Jurkat, Clone E6-1 (cell line): ENCODE data around the gene VIPR2.

Source experiments
- DNase-seq: peaks from one replicate; pipeline ENCODE4 v3.0.0-alpha.2; 2011; ENCODE audit warnings: low read depth, low spot score
- H3K4me3 ChIP-seq: 2 replicates; pipeline ENCODE4 v1.5.1; 2011; ENCODE audit warnings: mild to moderate bottlenecking, low read length, control low read depth, moderate library complexity

Gene VIPR2

GRCh38 chr7:159025161-159025779 is 119.4 kb downstream of the VIPR2 start:
- no peak for DNase-seq
- no peak overlapping the region for H3K4me3 ChIP-seq

GRCh38 chr7:159024280-159024951 is 120.3 kb downstream of the VIPR2 start:
- no peak for DNase-seq

GRCh38 chr7:159023746-159024145 is 120.9 kb downstream of the VIPR2 start:
- DNase-seq, result no peak
- no peak overlapping the region for H3K4me3 ChIP-seq

More at GRCh38 chr7:159024280-159024951, 120.3 kb downstream of the VIPR2 start:
- no peak overlapping the region for H3K4me3 ChIP-seq

GRCh38 chr7:159023206-159023605 is 121.5 kb downstream of the VIPR2 start:
- DNase-seq, result no peak
- H3K4me3 ChIP-seq, result no peak overlapping the region

- DNase-seq, result peak; percentile 62
- H3K4me3 ChIP-seq, result no peak overlapping the region
Measured at GRCh38 chr7:159022238-159022993, 122.3 kb downstream of the VIPR2 start.

GRCh38 chr7:159020987-159021386 is 123.7 kb downstream of the VIPR2 start:
- H3K4me3 ChIP-seq, result no peak overlapping the region
- DNase-seq, result no peak

GRCh38 chr7:159019111-159019510 is 125.6 kb downstream of the VIPR2 start:
- DNase-seq, result peak; percentile 43
- H3K4me3 ChIP-seq, result no peak overlapping the region

GRCh38 chr7:159017741-159018140 is 126.9 kb downstream of the VIPR2 start:
- no peak for DNase-seq
- no peak overlapping the region for H3K4me3 ChIP-seq

GRCh38 chr7:159017210-159017609 is 127.5 kb downstream of the VIPR2 start:
- no peak overlapping the region for H3K4me3 ChIP-seq

GRCh38 chr7:159016591-159016990 is 128.1 kb downstream of the VIPR2 start:
- H3K4me3 ChIP-seq, result no peak overlapping the region
- no peak for DNase-seq

More at GRCh38 chr7:159017210-159017609, 127.5 kb downstream of the VIPR2 start:
- no peak for DNase-seq

- H3K4me3 ChIP-seq, result no peak overlapping the region
- no peak for DNase-seq
Measured at GRCh38 chr7:159015454-159016410, 128.9 kb downstream of the VIPR2 start.

- no peak overlapping the region for H3K4me3 ChIP-seq
- no peak for DNase-seq
Measured at GRCh38 chr7:159015081-159015453, 129.6 kb downstream of the VIPR2 start.

- no peak overlapping the region for H3K4me3 ChIP-seq
- no peak for DNase-seq
Measured at GRCh38 chr7:159014297-159015062, 130.2 kb downstream of the VIPR2 start.

- no peak overlapping the region for H3K4me3 ChIP-seq
- no peak for DNase-seq
Measured at GRCh38 chr7:159013825-159014289, 130.8 kb downstream of the VIPR2 start.

GRCh38 chr7:159013181-159013690 is 131.4 kb downstream of the VIPR2 start:
- no peak for DNase-seq
- H3K4me3 ChIP-seq, result no peak overlapping the region

- no peak for DNase-seq
Measured at GRCh38 chr7:159012353-159013069, 132.2 kb downstream of the VIPR2 start.

GRCh38 chr7:159011722-159012022 is 133.0 kb downstream of the VIPR2 start:
- DNase-seq, result peak; percentile 23
- no peak overlapping the region for H3K4me3 ChIP-seq

More at GRCh38 chr7:159012353-159013069, 132.2 kb downstream of the VIPR2 start:
- no peak overlapping the region for H3K4me3 ChIP-seq
